Measurements from ENCODE around the gene MAP3K13.

GRCh38 chr3:185335799-185336198 is 27.1 kb upstream of the MAP3K13 start:
- TF ChIP-seq POLR2A (IDR thresholded peaks at IDR 0.05) = no peak
- TF ChIP-seq EP300 (IDR thresholded peaks at IDR 0.05; ENCODE audit: low read depth) = no peak
